HEK293 (cell line): ENCODE measurements around the gene NAT16.

Experiments
- GLI4 ChIP-seq: fragments of 450-650 bp; formaldehyde crosslinking; IDR thresholded peaks from 2 replicates; pipeline ENCODE4 v1.5.1; 2016; ENCODE audit warnings: missing biosample characterization, missing genetic modification characterization
- HOXC10 ChIP-seq: sonication (generic); formaldehyde crosslinking; IDR thresholded peaks from 2 replicates; pipeline ENCODE4 v1.8.1; 2023; ENCODE audit warnings: mild to moderate bottlenecking, missing genetic modification reagents
- IKZF3 ChIP-seq: fragments of 450-650 bp; IDR thresholded peaks from 2 replicates; pipeline ENCODE4 v1.5.0; 2018; ENCODE audit warnings: missing biosample characterization, mild to moderate bottlenecking, missing genetic modification characterization, moderate library complexity
- MYNN ChIP-seq: fragments of 450-650 bp; formaldehyde crosslinking; IDR thresholded peaks from 2 replicates; pipeline ENCODE4 v1.5.1; 2016; ENCODE audit warnings: missing biosample characterization, missing genetic modification characterization, borderline replicate concordance
- ZBTB7A ChIP-seq: fragments of 450-650 bp; formaldehyde crosslinking; IDR thresholded peaks from 2 replicates; pipeline ENCODE4 v1.5.1; 2016; ENCODE audit warnings: low read depth, missing biosample characterization, missing genetic modification characterization
- ZNF114 ChIP-seq: fragments of 450-650 bp; formaldehyde crosslinking; IDR thresholded peaks from 2 replicates; pipeline ENCODE4 v1.5.0; 2017; ENCODE audit warnings: missing biosample characterization, missing genetic modification characterization
- ZNF155 ChIP-seq: fragments of 450-650 bp; formaldehyde crosslinking; IDR thresholded peaks from 2 replicates; pipeline ENCODE4 v1.5.1; 2016; ENCODE audit warnings: missing biosample characterization, missing genetic modification characterization
- ZNF174 ChIP-seq: fragments of 450-650 bp; formaldehyde crosslinking; IDR thresholded peaks from 2 replicates; pipeline ENCODE4 v1.5.0; 2017; ENCODE audit warnings: missing biosample characterization, mild to moderate bottlenecking, missing genetic modification characterization
- ZNF223 ChIP-seq: fragments of 450-650 bp; formaldehyde crosslinking; IDR thresholded peaks from 2 replicates; pipeline ENCODE4 v1.5.1; 2016; ENCODE audit warnings: missing biosample characterization, missing genetic modification characterization
- ZNF248 ChIP-seq: fragments of 450-650 bp; formaldehyde crosslinking; IDR thresholded peaks from 2 replicates; pipeline ENCODE4 v1.5.1; 2017; ENCODE audit warnings: missing biosample characterization, missing genetic modification characterization
- ZNF341 ChIP-seq: fragments of 450-650 bp; formaldehyde crosslinking; IDR thresholded peaks from 2 replicates; pipeline ENCODE4; 2016; ENCODE audit warnings: low read depth, missing biosample characterization, missing genetic modification characterization
- ZNF37A ChIP-seq: fragments of 450-650 bp; IDR thresholded peaks from 2 replicates; pipeline ENCODE4 v1.5.1; 2018; ENCODE audit warnings: missing biosample characterization, missing genetic modification characterization
- ZNF404 ChIP-seq: fragments of 450-650 bp; formaldehyde crosslinking; IDR thresholded peaks from 2 replicates; pipeline ENCODE4 v1.5.1; 2017; ENCODE audit warnings: missing biosample characterization, missing genetic modification characterization
- ZNF473 ChIP-seq: fragments of 450-650 bp; formaldehyde crosslinking; IDR thresholded peaks from 2 replicates; pipeline ENCODE4 v1.5.1; 2017; ENCODE audit warnings: missing biosample characterization, missing genetic modification characterization
- ZNF555 ChIP-seq: fragments of 450-650 bp; formaldehyde crosslinking; conservative IDR thresholded peaks from 2 replicates; pipeline ENCODE4 v1.5.1; 2017; ENCODE audit warnings: missing biosample characterization, mild to moderate bottlenecking, missing genetic modification characterization, inconsistent platforms
- ZNF629 ChIP-seq: fragments of 450-650 bp; formaldehyde crosslinking; IDR thresholded peaks from 2 replicates; pipeline ENCODE4 v1.5.1; 2017; ENCODE audit warnings: missing biosample characterization, missing genetic modification characterization
- ZNF654 ChIP-seq: fragments of 450-650 bp; formaldehyde crosslinking; IDR thresholded peaks from 2 replicates; pipeline ENCODE4 v1.5.1; 2016; ENCODE audit warnings: low read depth, missing biosample characterization, missing genetic modification characterization
- ZNF670 ChIP-seq: fragments of 450-650 bp; formaldehyde crosslinking; IDR thresholded peaks from 2 replicates; pipeline ENCODE4 v1.5.1; 2016; ENCODE audit warnings: missing biosample characterization, missing genetic modification characterization, low read depth
- ZNF701 ChIP-seq: fragments of 450-650 bp; formaldehyde crosslinking; IDR thresholded peaks from 2 replicates; pipeline ENCODE4 v1.5.1; 2016; ENCODE audit warnings: missing biosample characterization, missing genetic modification characterization
- ZNF837 ChIP-seq: fragments of 450-650 bp; formaldehyde crosslinking; IDR thresholded peaks from 2 replicates; pipeline ENCODE4 v1.5.1; 2016; ENCODE audit warnings: missing biosample characterization, missing genetic modification characterization
- ZSCAN23 ChIP-seq: fragments of 450-650 bp; formaldehyde crosslinking; IDR thresholded peaks from 2 replicates; pipeline ENCODE4 v1.5.1; 2016; ENCODE audit warnings: missing biosample characterization, missing genetic modification characterization
- TF ChIP-seq, protein P1 (sequence below): fragments of 450-650 bp; formaldehyde crosslinking; IDR thresholded peaks from 2 replicates; pipeline ENCODE4 v1.5.1; 2016; ENCODE audit warnings: missing biosample characterization, missing genetic modification characterization
- TF ChIP-seq, protein P2 (sequence below): fragments of 450-650 bp; formaldehyde crosslinking; IDR thresholded peaks from 2 replicates; pipeline ENCODE4 v1.5.1; 2016; ENCODE audit warnings: missing biosample characterization, missing genetic modification characterization
- TF ChIP-seq, protein P3 (sequence below): fragments of 450-650 bp; formaldehyde crosslinking; IDR thresholded peaks from 2 replicates; pipeline ENCODE4 v1.5.1; 2016; ENCODE audit warnings: missing biosample characterization, missing genetic modification characterization
- TF ChIP-seq, protein P4 (sequence below): fragments of 450-650 bp; IDR thresholded peaks from 2 replicates; pipeline ENCODE4 v1.5.1; 2018; ENCODE audit warnings: missing biosample characterization, missing genetic modification characterization

Gene NAT16

DNA sequence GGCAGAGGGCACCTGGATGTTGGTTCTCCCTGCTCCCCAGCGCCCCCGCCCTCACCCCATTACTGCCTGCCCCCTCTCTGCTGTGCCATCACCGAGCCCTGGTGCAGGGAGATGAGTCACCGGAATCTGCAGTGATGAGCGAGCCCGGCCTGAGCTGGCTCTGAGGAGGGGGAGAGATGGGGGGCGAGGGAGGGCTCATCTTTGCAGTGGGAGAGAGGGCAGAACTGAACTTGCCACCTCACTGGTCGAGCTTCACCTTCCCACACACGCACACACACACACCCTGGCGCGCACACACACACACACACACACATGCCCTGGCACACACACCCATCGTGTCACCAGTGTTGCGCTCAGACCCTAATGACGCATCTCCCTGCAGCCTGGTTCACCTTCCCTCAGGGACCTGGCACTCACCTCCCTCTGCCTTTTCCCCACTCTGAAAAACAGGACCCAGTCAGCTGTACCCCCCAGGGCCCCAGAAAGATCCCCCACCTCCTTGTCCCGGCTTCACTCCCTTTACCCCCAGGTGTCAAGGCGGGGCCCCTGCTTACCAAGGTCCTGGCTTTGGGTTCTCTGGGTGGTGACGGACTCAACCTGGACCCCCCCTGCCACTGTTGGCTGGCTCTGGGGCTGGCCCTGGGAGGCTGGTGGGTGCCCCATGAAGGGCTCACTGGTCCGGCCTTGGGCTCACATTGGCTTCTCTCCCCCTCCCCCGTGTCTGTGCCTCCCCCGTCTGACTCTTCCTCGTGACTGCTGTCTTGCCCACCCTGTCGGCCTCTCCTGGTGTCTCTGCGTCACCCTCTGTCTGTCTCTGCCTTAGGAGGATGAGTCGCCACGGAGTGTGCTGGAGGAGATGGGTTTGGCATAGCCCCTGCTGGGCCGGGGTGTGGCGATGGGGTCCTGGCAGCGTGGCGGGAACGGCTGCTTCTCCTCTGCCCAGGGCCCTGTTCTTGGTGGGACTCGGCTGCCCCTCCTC is 20.1 kb downstream of the NAT16 start (continued):
- TF ChIP-seq, protein P1, sequence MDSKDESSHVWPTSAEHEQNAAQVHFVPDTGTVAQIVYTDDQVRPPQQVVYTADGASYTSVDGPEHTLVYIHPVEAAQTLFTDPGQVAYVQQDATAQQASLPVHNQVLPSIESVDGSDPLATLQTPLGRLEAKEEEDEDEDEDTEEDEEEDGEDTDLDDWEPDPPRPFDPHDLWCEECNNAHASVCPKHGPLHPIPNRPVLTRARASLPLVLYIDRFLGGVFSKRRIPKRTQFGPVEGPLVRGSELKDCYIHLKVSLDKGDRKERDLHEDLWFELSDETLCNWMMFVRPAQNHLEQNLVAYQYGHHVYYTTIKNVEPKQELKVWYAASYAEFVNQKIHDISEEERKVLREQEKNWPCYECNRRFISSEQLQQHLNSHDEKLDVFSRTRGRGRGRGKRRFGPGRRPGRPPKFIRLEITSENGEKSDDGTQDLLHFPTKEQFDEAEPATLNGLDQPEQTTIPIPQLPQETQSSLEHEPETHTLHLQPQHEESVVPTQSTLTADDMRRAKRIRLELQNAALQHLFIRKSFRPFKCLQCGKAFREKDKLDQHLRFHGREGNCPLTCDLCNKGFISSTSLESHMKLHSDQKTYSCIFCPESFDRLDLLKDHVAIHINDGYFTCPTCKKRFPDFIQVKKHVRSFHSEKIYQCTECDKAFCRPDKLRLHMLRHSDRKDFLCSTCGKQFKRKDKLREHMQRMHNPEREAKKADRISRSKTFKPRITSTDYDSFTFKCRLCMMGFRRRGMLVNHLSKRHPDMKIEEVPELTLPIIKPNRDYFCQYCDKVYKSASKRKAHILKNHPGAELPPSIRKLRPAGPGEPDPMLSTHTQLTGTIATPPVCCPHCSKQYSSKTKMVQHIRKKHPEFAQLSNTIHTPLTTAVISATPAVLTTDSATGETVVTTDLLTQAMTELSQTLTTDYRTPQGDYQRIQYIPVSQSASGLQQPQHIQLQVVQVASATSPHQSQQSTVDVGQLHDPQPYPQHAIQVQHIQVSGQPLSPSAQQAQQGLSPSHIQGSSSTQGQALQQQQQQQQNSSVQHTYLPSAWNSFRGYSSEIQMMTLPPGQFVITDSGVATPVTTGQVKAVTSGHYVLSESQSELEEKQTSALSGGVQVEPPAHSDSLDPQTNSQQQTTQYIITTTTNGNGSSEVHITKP (tag by site-specific recombination): peak; percentile 75
- no peak for TF ChIP-seq ZSCAN23
- TF ChIP-seq ZNF701: no peak
- TF ChIP-seq ZNF837 (tag by site-specific recombination): no peak
- TF ChIP-seq ZNF629 (tag by site-specific recombination): peak; percentile 14; the same call in 1 of the 2 replicates
- TF ChIP-seq ZNF654 (tag by site-specific recombination): no peak
- TF ChIP-seq, protein P2, sequence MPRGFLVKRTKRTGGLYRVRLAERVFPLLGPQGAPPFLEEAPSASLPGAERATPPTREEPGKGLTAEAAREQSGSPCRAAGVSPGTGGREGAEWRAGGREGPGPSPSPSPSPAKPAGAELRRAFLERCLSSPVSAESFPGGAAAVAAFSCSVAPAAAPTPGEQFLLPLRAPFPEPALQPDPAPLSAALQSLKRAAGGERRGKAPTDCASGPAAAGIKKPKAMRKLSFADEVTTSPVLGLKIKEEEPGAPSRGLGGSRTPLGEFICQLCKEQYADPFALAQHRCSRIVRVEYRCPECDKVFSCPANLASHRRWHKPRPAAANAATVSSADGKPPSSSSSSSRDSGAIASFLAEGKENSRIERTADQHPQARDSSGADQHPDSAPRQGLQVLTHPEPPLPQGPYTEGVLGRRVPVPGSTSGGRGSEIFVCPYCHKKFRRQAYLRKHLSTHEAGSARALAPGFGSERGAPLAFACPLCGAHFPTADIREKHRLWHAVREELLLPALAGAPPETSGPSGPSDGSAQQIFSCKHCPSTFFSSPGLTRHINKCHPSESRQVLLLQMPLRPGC (tag by site-specific recombination): 0 out of 2 replicates have a peak, but pooled peaks have one; percentile 16
- no peak for TF ChIP-seq MYNN
- peak; percentile 13; the same call in 1 of the 2 replicates for TF ChIP-seq ZNF223 (tag by site-specific recombination)
- TF ChIP-seq ZNF341: no peak
- no peak for TF ChIP-seq ZNF114 (tag by site-specific recombination)
- TF ChIP-seq, protein P3, sequence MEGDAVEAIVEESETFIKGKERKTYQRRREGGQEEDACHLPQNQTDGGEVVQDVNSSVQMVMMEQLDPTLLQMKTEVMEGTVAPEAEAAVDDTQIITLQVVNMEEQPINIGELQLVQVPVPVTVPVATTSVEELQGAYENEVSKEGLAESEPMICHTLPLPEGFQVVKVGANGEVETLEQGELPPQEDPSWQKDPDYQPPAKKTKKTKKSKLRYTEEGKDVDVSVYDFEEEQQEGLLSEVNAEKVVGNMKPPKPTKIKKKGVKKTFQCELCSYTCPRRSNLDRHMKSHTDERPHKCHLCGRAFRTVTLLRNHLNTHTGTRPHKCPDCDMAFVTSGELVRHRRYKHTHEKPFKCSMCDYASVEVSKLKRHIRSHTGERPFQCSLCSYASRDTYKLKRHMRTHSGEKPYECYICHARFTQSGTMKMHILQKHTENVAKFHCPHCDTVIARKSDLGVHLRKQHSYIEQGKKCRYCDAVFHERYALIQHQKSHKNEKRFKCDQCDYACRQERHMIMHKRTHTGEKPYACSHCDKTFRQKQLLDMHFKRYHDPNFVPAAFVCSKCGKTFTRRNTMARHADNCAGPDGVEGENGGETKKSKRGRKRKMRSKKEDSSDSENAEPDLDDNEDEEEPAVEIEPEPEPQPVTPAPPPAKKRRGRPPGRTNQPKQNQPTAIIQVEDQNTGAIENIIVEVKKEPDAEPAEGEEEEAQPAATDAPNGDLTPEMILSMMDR: no peak
- no peak for TF ChIP-seq GLI4 (tag by site-specific recombination)
- TF ChIP-seq, protein P4, sequence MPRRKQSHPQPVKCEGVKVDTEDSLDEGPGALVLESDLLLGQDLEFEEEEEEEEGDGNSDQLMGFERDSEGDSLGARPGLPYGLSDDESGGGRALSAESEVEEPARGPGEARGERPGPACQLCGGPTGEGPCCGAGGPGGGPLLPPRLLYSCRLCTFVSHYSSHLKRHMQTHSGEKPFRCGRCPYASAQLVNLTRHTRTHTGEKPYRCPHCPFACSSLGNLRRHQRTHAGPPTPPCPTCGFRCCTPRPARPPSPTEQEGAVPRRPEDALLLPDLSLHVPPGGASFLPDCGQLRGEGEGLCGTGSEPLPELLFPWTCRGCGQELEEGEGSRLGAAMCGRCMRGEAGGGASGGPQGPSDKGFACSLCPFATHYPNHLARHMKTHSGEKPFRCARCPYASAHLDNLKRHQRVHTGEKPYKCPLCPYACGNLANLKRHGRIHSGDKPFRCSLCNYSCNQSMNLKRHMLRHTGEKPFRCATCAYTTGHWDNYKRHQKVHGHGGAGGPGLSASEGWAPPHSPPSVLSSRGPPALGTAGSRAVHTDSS (tag by site-specific recombination): no peak
- TF ChIP-seq ZBTB7A: no peak
- no peak for TF ChIP-seq ZNF174 (tag by site-specific recombination)
- no peak for TF ChIP-seq ZNF248 (tag by site-specific recombination)
- TF ChIP-seq ZNF670 (tag by site-specific recombination): no peak
- TF ChIP-seq ZNF404 (tag by site-specific recombination): no peak
- no peak for TF ChIP-seq ZNF37A
- TF ChIP-seq ZNF155: no peak
- TF ChIP-seq HOXC10: no peak
- TF ChIP-seq ZNF473 (tag by site-specific recombination): 0 out of 2 replicates have a peak, but pooled peaks have one; percentile 35
- TF ChIP-seq IKZF3 (tag by site-specific recombination): no peak
- no peak for TF ChIP-seq ZNF555 (tag by site-specific recombination)
